K562 (cell line): ENCODE data around the gene CLEC4M. TPM values are rescaled to one million over a fixed set of nuclear protein-coding genes. Genes with fewer than 3 reads are reported as not detected.

ENCODE experiments used
- ATAC-seq: fragments of 200-7000 bp; cut with Tn5 transposase; 3 replicates; pipeline ENCODE4 v1.9.1; 2020; ENCODE audit warnings: moderate library complexity
- BruUV-seq: library from RNA; stranded (reverse); fragments of 400-500 nt; replicated peaks from 2 replicates; lab custom pipeline; 2021; lab: Mats Ljungman, UMichigan
- CTCF ChIA-PET: fragments of 300-600 bp; formaldehyde crosslinking; extraction: SDS; loops from one replicate; lab custom pipeline; 2021; ENCODE audit warnings: low intra/inter-chr PET ratio; lab: Yijun Ruan, JAX
- POLR2A ChIA-PET: fragments of 300-600, 350-650 bp; sonication (Branson Sonifier 250); formaldehyde crosslinking; extraction: SDS; loops from one replicate; lab custom pipeline; 2021; ENCODE audit warnings: antibody characterized with exemption, inconsistent platforms; lab: Yijun Ruan, JAX
- DNase-seq, 4 experiments: peaks; one replicate each; pipeline versions ENCODE4 v3.0.0 to v3.0.0-alpha.2; 2011 to 2018; ENCODE audit warnings: low spot score in 3 of 4, mixed read lengths in 3 of 4; ENCODE audit errors: extremely low read depth in 1 of 4
- FAIRE-seq: peaks from 2 replicates; lab custom pipeline; 2011; peaks lifted over from hg19 to GRCh38; lab: Jason Lieb, UNC
- H2AFZ ChIP-seq: 2 replicates; pipeline ENCODE4 v1.6.0; 2011; ENCODE audit warnings: low read depth, low read length, control low read depth, inconsistent platforms
- H3K27ac ChIP-seq: fragments of 200-600 bp; 3 replicates; pipeline ENCODE4 v1.8.0; 2011; ENCODE audit warnings: low read depth, mild to moderate bottlenecking, control low read depth, inconsistent platforms, low read length, moderate library complexity, mixed read lengths; ENCODE audit errors: extremely low read depth
- H3K27me3 ChIP-seq, 2 experiments: fragments of 300-600 bp in 1 of 2; 2 replicates in 1 of 2; 3 replicates in 1 of 2; pipeline versions ENCODE4 v1.6.0 to v1.8.0; 2011; ENCODE audit warnings: inconsistent platforms in 2 of 2, low read length in 2 of 2, mild to moderate bottlenecking in 1 of 2, mixed read lengths in 1 of 2, moderate library complexity in 1 of 2; ENCODE audit not compliant: control insufficient read depth in 2 of 2, insufficient read depth in 2 of 2
- H3K36me3 ChIP-seq: fragments of 300-600 bp; 3 replicates; pipeline ENCODE4 v1.8.0; 2011; ENCODE audit warnings: mild to moderate bottlenecking, low read length, inconsistent platforms; ENCODE audit not compliant: control insufficient read depth, insufficient read depth
- H3K4me1 ChIP-seq, 2 experiments: fragments of 200-600 bp in 1 of 2; replicated peaks in 1 of 2; 2 replicates in 1 of 2; 3 replicates in 1 of 2; pipeline versions ENCODE4 v1.5.1 to v1.8.0; 2011; ENCODE audit warnings: inconsistent platforms in 2 of 2, low read length in 2 of 2, mild to moderate bottlenecking in 1 of 2, mixed read lengths in 1 of 2, moderate library complexity in 1 of 2; ENCODE audit not compliant: control insufficient read depth in 2 of 2, insufficient read depth in 2 of 2
- H3K4me2 ChIP-seq: 2 replicates; pipeline ENCODE4 v1.6.1; 2011; ENCODE audit warnings: low read length, control low read depth, inconsistent platforms, mixed read lengths; ENCODE audit not compliant: insufficient read depth
- H3K4me3 ChIP-seq: fragments of 200-600 bp; sonication (generic), shearing (Covaris generic); 2 replicates; pipeline ENCODE4 v1.5.1; 2016; ENCODE audit warnings: control low read depth, inconsistent platforms
- H3K79me2 ChIP-seq: fragments of 200-600 bp; 3 replicates; pipeline ENCODE4 v1.8.0; 2011; ENCODE audit warnings: low read length, inconsistent platforms; ENCODE audit not compliant: control insufficient read depth, insufficient read depth
- H3K9ac ChIP-seq, 2 experiments: 2 replicates each; pipeline versions ENCODE4 v1.6.0 to v1.6.1; 2011; ENCODE audit warnings: low read depth in 2 of 2, low read length in 2 of 2, control low read depth in 1 of 2, inconsistent platforms in 1 of 2, mild to moderate bottlenecking in 1 of 2, mixed read lengths in 1 of 2; ENCODE audit not compliant: insufficient read depth in 1 of 2
- H3K9me1 ChIP-seq: one replicate; pipeline ENCODE4 v1.6.0; 2011; ENCODE audit warnings: inconsistent platforms, mild to moderate bottlenecking, low read length, moderate library complexity; ENCODE audit not compliant: control insufficient read depth, insufficient read depth
- H3K9me3 ChIP-seq: replicated peaks from 2 replicates; pipeline ENCODE4 v1.5.1; 2011; ENCODE audit warnings: low read depth, low read length, inconsistent platforms; ENCODE audit not compliant: control insufficient read depth, insufficient read depth
- H4K20me1 ChIP-seq: replicated peaks from 2 replicates; pipeline ENCODE4 v1.6.1; 2011; ENCODE audit warnings: low read length, inconsistent platforms, mixed read lengths; ENCODE audit not compliant: control insufficient read depth, insufficient read depth
- BCOR ChIP-seq: fragments of 450-650 bp; IDR thresholded peaks from 2 replicates; pipeline ENCODE4 v1.6.1; 2016
- GATAD2B ChIP-seq: fragments of 450-650 bp; IDR thresholded peaks from 2 replicates; pipeline ENCODE4 v1.6.1; 2017; ENCODE audit warnings: mild to moderate bottlenecking, borderline replicate concordance
- MBD1 ChIP-seq: fragments of 250-450 bp; sonication (Bioruptor Pico); IDR thresholded peaks from 2 replicates; pipeline ENCODE4 v1.8.0; 2022; ENCODE audit warnings: inconsistent platforms
- RBM25 ChIP-seq: fragments of 200-400 bp; formaldehyde crosslinking; IDR thresholded peaks from 2 replicates; pipeline ENCODE4 v1.6.1; 2018; ENCODE audit warnings: low read length, low read depth, moderate library complexity; ENCODE audit not compliant: severe bottlenecking
- ZFP36 ChIP-seq: fragments of 150-350 bp; IDR thresholded peaks from 2 replicates; pipeline ENCODE4 v1.6.1; 2018; ENCODE audit warnings: low read length, low read depth; ENCODE audit not compliant: partially characterized antibody
- WGBS: fragments of 100-300 bp; shearing (Covaris generic); methylation state at CpG from one replicate; pipeline ENCODE4 v1.1.6; 2016; ENCODE audit warnings: low coverage, mixed read lengths; ENCODE audit not compliant: insufficient coverage; ENCODE audit errors: missing lambda C conversion rate; 5-methylcytosine and 5-hydroxymethylcytosine counted together
- in situ Hi-C: fragments of 300-500 bp; cut with MboI; formaldehyde crosslinking; loops from 4 replicates; pipeline ENCODE4 v1.15.0; 2018; ENCODE audit warnings: inconsistent platforms, mixed read lengths
- intact Hi-C: fragments of 100-400 bp; cut with micrococcal nuclease; formaldehyde crosslinking; loops from 2 replicates; pipeline ENCODE4 v1.14.2; 2022
- polyA plus RNA-seq, 8 experiments: library from polyadenylated mRNA; depleted of rRNA in 4 of 8; stranded (reverse) in 5 of 8; unstranded in 3 of 8; fragments of >200 nt; fragmentation: Nextera tagmentation in 2 of 8; fragmentation: Illumina TruSeq in 1 of 8; extraction: Ambion mirVana in 2 of 8; extraction: Trizol in 1 of 8; gene quantifications; 2 replicates each; pipeline versions ENCODE4 v1.2.1 to v1.2.3, GENCODE V29; 2011 to 2014; ENCODE audit warnings: inconsistent platforms in 1 of 8, missing spikeins in 1 of 8
- total RNA-seq, 7 experiments: library from RNA; depleted of rRNA in 6 of 7; stranded (reverse); fragments of >200 nt in 6 of 7; fragmentation: Illumina TruSeq in 2 of 7; extraction: Trizol in 2 of 7; gene quantifications; 2 replicates each; pipeline versions ENCODE4 v1.2.1 to v1.2.3, GENCODE V29; 2011 to 2021; ENCODE audit warnings: low replicate concordance in 1 of 7

The CLEC4M gene
- total and polyA plus RNA-seq, 9 of the 15 experiments (the other 6 are each of a cell fraction or from before 2014, with no cell fraction given), result 0.08 to 0.18 TPM; not detected in 7

GRCh38 chr19:7787602-7788177, 24.6 kb downstream of the CLEC4M start:
- TF ChIP-seq RBM25, result peak; percentile 53
- TF ChIP-seq BCOR, result 0 out of 2 replicates have a peak, but pooled peaks have one; percentile 35
- no peak for TF ChIP-seq GATAD2B
- TF ChIP-seq MBD1 (CRISPR knock-in tag), result no peak
- TF ChIP-seq ZFP36, result peak; percentile 44
- Histone ChIP-seq H3K4me1 (peaks cover 0 to 16% of the 10 kb centered on the region in 2 experiments; a peak in 2 of 5 replicates), H3K9me3 (no peaks in the 10 kb centered on the region), H3K4me3 (no peak overlapping the region), H3K36me3 (no peaks in the 10 kb centered on the region), H3K9ac (no peak overlapping the region), H3K27ac (no peak overlapping the region), H2AFZ (no peak overlapping the region), H3K27me3 (peaks cover 0 to 25% of the 10 kb centered on the region in 2 experiments; a peak in 3 of 5 replicates), H4K20me1 (no peaks in the 10 kb centered on the region), H3K4me2 (no peak overlapping the region), H3K9me1 (no peaks in the 10 kb centered on the region), H3K79me2 (no peaks in the 10 kb centered on the region)
- BruUV-seq, result no TSS peak
- FAIRE-seq (no peak), DNase-seq (no peak), ATAC-seq (no peak)
- intact Hi-C loops (no loop called here), in situ Hi-C loops (no loop called here)
- ChIA-PET POLR2A (no interaction called here), CTCF (no interaction called here)
- WGBS, result 13% methylated on average over 16 of the region's 22 CpGs
